Omental fat pad (tissue), 4 donors: ENCODE measurements around the gene NGDN. TPM values are rescaled to one million over a fixed set of nuclear protein-coding genes. Genes with fewer than 3 reads are reported as not detected.

Experiments
- ATAC-seq: fragments of 150-250 bp; one replicate; pipeline ENCODE4 v1.9.1; 2016; ENCODE audit warnings: mild to moderate bottlenecking, moderate library complexity; ENCODE audit not compliant: low FRiP score
- DNase-seq: peaks from one replicate; pipeline ENCODE4 v3.0.0-alpha.2; 2019; ENCODE audit warnings: low spot score
- total RNA-seq, 4 donors: library from RNA; depleted of rRNA; stranded (reverse); fragments of >200 nt; gene quantifications; one replicate each; pipeline ENCODE4 v1.1.0, GENCODE V29; 2016
- TF ChIP-seq, protein P1 (sequence below), 3 donors: fragments of 450-650 bp; IDR thresholded peaks; one replicate each; pipeline ENCODE4 v1.5.1; 2016 to 2017; ENCODE audit warnings: antibody characterized with exemption in 3 of 3, mild to moderate bottlenecking in 3 of 3, moderate library complexity in 2 of 3

Gene NGDN
- total RNA-seq, 4 donors from 2014 or later: 25.4 to 62.3 (median 33.5) TPM

GRCh38 chr14:23441076-23441475 is 28.4 kb upstream of the NGDN start:
- TF ChIP-seq, protein P1, sequence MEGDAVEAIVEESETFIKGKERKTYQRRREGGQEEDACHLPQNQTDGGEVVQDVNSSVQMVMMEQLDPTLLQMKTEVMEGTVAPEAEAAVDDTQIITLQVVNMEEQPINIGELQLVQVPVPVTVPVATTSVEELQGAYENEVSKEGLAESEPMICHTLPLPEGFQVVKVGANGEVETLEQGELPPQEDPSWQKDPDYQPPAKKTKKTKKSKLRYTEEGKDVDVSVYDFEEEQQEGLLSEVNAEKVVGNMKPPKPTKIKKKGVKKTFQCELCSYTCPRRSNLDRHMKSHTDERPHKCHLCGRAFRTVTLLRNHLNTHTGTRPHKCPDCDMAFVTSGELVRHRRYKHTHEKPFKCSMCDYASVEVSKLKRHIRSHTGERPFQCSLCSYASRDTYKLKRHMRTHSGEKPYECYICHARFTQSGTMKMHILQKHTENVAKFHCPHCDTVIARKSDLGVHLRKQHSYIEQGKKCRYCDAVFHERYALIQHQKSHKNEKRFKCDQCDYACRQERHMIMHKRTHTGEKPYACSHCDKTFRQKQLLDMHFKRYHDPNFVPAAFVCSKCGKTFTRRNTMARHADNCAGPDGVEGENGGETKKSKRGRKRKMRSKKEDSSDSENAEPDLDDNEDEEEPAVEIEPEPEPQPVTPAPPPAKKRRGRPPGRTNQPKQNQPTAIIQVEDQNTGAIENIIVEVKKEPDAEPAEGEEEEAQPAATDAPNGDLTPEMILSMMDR (IDR thresholded peaks at IDR 0.05): no peak
- ATAC-seq (no peak), DNase-seq (no peak)

DNA sequence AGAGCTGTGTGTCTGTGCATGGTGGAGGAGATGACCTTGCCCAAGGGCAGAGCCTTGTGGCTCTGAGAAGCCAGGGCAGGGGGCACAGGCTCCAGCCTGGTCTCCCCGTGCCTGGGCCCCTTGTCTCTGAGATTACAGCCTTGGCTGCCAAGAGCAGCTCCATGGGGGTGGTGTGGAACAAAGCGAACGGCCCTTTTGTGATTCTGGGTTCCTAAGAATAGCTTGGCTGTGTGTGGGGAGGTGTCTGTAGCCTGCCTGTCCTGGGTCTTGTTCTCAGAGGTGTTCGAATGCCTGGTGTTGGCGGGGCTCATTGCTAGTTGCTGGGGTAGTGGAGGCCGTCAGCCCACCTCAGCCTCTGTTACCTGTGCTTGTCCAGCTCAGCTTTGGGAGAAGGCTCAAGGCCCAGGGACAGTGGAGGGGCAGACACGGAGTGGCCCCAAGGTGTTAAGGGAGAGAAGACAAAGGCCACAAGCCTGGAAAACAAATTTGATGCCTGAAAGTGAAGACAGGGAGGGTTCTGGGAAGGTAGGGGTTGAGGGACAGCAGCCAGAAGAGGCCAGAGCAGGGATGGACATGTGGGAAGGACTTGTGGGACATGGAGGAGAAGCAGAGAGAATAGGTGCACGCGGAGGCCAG is 26.7 kb upstream of the NGDN start:
- TF ChIP-seq, protein P1 (IDR thresholded peaks at IDR 0.05): no peak
- no peak for ATAC-seq
- DNase-seq: no peak

GRCh38 chr14:23443411-23443812 is 26.1 kb upstream of the NGDN start:
- ATAC-seq: no peak

GRCh38 chr14:23443881-23444280 is 25.6 kb upstream of the NGDN start:
- no peak for ATAC-seq
- TF ChIP-seq, protein P1 (IDR thresholded peaks at IDR 0.05): no peak
- no peak for DNase-seq

More at GRCh38 chr14:23443411-23443812, 26.1 kb upstream of the NGDN start:
- TF ChIP-seq, protein P1 (IDR thresholded peaks at IDR 0.05): no peak
- DNase-seq: no peak

- TF ChIP-seq, protein P1 (IDR thresholded peaks at IDR 0.05): no peak
- DNase-seq (no peak), ATAC-seq (no peak)
These were observed 25.2 kb upstream of the NGDN start for GRCh38 chr14:23444314-23444713.

DNA sequence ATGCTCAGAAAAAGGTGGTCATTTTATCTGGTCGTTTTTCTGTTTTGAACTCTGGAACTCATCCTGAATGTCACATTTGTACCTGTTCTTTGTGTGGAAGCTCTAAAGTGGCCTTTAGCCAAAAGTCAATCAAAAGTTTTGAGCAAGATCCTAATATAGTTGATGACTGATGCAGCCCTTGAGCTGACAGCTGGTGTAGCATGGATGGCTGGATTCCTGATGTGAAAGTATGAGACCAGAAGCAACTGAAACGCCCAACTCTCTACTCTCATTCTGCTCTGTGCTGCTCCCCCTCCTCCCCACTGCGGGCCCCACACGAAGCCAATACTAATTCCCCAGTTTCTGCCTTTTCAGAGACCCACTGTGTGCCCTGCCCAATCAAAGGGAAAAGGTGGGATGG is 23.7 kb upstream of the NGDN start:
- ATAC-seq (no peak), DNase-seq (no peak)
- TF ChIP-seq, protein P1 (IDR thresholded peaks at IDR 0.05): no peak

DNA sequence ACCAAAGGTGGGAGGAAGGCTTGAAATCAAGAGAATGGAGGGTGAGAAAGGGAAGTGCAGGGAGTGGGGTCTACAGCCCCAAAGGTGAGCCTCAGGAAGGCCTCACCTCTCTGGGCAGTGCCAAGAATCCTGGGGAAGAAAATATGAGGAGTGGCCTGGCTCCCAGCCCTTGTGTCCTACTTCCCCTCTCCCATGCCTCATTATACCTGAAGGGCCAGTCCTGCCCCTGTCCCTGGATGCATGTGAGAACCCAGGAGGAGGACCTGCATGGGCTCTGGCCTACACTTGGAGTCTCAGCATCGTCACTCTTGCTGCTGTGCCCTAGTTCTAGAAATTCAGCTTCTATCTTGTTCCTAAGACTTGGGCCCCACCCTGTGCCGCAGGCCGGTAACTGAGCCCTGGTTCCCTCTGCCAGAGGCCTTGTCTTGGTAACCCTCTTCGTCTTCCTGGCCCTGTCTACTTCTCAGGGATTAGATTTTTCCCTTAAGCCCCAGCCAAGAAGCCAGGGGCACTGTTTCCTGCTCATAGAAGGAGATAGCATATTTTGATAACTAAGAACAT is 23.1 kb upstream of the NGDN start:
- TF ChIP-seq, protein P1 (IDR thresholded peaks at IDR 0.05): no peak
- DNase-seq (no peak), ATAC-seq (no peak)
